ENCODE results near the gene TRPV3. TPM values are rescaled to one million over a fixed set of nuclear protein-coding genes. Genes with fewer than 3 reads are reported as not detected.
"Not testable (repeated sequence)": the region's sequence is repeated elsewhere in the genome, so short reads cannot be mapped to it uniquely, and the experiment has no call there.

Gene TRPV3
- total RNA-seq, 1 experiment from 2014 or later, result under 0.01 TPM

- no peak for DNase-seq (ENCODE audit: low read depth)
Measured at GRCh38 chr17:3524024-3524423, 33.6 kb downstream of the TRPV3 start.

GRCh38 chr17:3519472-3519871, 38.1 kb downstream of the TRPV3 start:
- not testable (repeated sequence) for DNase-seq (ENCODE audit: low read depth)

DNA sequence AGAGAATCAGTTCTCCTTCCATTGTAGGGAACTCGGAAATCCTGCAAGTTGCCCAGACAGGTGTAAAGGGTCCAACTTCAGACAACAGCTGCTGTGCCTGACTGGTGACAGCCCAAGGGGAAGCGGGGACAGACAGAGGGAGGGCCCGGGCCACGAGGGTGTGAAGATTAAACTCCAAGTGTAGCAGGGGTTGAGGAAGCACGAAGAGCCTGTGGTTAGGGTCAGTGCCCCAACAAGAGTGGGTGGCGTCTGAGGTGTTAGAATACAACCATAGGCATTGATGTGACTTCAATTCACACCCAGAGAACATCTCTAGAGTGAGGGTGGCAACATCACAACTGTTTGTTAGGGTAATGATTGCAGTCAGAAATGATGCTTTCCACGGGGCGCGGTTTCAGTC, 42.7 kb downstream of the TRPV3 start:
- no peak for DNase-seq (ENCODE audit: low read depth)

GRCh38 chr17:3514167-3514566, 43.4 kb downstream of the TRPV3 start:
- DNase-seq (ENCODE audit: low read depth), result not testable (repeated sequence)

- DNase-seq (ENCODE audit: low read depth), result no peak
Measured at GRCh38 chr17:3513305-3514035, 44.1 kb downstream of the TRPV3 start.

DNA sequence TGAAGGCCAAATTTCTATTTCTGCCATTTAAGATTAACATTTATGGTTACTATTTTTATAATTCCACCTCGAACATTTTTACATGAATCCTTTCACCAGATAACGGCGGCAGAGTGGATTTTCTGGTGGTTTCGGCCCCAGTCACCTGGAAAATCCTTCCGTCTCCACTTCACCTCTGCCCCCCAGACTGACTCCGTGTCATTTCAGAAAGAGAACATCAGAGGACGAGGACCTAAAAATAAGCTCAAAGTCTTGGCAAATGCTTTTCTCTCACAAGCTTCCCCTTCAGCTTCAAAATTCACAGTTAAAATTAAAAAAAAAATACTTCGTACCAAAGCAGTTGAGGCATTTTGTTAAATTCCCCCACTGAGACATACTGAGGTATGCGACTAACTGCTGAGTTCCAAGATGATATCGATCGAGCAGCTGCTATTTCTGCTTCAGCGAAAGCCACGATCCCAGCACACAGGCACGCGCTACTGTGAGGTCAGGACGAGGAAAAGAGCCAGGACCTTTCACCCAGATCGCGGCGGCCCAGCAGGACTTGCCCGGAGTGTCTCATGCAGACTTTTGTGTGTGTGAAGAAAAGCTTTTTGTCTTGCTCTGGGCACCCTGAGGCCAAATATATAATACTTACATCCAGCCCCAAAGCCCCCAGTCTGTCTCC, 45.0 kb downstream of the TRPV3 start:
- DNase-seq (ENCODE audit: low read depth), result peak; percentile 50

GRCh38 chr17:3511852-3512504, 45.6 kb downstream of the TRPV3 start:
- DNase-seq (ENCODE audit: low read depth), result peak; percentile 28

- no peak for DNase-seq (ENCODE audit: low read depth)
Measured at GRCh38 chr17:3510090-3510489, 47.5 kb downstream of the TRPV3 start.

DNA sequence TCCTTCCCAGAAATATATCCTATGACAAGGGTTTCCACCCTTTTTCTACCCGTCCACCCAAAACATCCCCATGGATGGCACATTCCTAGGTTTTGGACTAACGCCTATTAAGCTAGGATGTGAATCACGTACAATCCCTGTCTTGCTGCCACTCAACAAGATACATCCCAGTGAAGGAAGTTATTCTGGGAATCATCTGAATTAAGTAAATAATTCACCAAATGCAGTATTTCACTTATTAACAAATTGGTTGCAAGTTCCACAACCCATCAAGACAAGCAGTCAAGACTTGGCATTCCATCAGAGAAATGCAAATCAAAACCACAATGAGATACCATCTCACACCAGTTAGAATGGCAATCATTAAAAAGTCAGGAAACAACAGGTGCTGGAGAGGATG, 49.7 kb downstream of the TRPV3 start:
- no peak for DNase-seq (ENCODE audit: low read depth)

- no peak for DNase-seq (ENCODE audit: low read depth)
Measured at GRCh38 chr17:3507071-3507470, 50.5 kb downstream of the TRPV3 start.

DNA sequence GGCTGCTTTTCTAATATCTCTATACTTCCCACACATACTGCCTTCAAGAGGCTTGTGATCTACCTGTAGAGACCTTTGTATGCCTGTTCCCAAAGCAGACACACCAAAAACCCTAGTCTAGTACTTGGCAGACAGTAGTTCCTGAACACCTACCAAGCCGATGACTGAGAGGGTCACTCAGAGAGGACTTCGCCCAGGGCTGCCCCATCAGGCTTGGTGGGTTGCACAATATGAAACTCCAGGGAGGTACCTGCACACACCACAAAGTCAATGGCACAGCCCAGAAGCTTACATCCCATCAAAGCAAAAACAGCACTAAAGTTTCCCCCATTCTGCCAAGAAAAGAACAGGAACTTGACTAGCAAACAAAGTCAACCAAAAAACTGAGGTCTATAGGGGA, 51.6 kb downstream of the TRPV3 start:
- no peak for DNase-seq (ENCODE audit: low read depth)

DNA sequence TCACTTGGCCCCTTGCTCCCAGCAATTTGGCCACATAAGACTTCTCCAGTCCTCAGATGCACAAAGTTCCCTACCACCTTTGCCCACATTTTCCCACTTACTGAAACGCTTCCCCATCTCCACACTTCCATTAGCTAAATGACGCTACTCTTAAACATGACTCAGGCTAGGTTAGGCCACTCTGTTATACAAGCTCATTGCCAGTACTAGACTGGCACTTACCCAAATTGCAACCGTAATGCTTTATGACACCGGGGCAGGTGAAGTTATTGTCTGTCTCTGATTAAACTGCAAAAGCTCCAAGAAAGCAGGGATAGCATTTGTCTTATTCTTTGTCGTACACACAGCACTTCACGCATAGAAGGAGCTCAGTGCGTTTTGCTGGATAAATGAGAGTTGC, 52.6 kb downstream of the TRPV3 start:
- no peak for DNase-seq (ENCODE audit: low read depth)

GRCh38 chr17:3503285-3503684, 54.3 kb downstream of the TRPV3 start:
- DNase-seq (ENCODE audit: low read depth), result no peak

DNA sequence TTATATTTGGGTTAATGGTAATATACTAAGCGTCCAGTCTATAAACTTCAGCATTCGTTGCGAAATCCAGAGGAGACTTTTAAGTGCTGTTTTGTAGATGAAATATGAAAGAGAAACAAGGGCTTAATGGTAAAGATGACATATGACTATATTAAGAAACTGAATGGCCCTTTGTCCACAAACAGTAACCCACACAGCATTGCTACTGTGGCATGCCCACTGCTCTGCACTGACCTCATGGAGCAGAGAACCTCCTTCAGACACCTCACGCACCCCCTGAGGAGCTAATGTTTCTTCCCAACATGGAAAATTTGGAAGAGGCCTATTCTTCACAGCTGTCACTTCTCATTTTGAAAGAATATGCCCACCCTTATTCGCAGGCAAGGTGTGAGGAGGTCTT, 55.1 kb downstream of the TRPV3 start:
- peak; percentile 32 for DNase-seq (ENCODE audit: low read depth)

GRCh38 chr17:3501344-3501743, 56.3 kb downstream of the TRPV3 start:
- DNase-seq (ENCODE audit: low read depth), result no peak

DNA sequence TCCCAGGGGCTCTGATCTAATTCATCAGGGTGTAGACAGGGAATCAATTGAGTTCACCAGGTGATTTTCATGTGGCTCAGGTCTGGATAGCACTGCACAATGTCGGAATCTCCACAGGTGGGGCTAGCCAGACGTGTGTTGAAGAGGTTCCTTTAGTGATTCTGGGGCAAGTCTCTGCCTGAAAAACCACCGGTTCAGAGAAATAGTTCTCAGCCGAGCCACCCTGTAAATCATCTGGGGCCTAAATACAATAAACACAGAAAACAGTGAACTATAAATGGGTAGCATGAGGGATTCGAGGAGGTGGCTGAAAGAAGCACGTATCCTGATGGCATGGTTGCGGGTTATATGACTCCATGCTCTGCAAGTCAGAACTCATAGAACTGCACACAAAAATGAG, 60.5 kb downstream of the TRPV3 start:
- DNase-seq (ENCODE audit: low read depth), result no peak

DNA sequence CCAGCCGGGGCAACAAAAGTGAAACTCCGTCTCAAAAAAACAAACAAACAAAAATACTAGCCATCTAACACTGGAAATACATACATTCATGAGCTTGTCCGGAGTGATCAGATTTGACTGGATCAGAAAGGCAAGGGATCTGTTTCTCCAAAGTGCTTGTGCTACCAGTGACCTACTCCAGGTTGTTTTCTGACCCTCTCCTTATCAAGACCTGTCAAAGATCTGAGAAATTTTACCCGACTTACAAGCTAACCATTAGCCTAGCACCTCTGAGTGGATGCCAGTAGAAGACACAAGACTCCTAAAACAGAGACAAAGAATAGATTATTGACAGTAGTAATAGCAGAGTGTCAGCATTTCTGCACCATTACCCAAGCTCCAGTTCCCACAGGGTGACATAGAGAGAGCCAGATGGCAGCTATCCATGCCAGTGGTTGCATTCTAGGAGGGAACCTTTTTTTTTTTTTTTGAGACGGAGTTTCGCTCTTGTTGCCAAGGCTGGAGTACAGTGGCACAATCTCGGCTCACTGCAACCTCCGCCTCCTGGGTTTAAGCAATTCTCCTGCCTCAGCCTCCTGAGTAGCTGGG, 72.0 kb downstream of the TRPV3 start:
- no peak for DNase-seq (ENCODE audit: low read depth)

GRCh38 chr17:3482852-3483251, 74.8 kb downstream of the TRPV3 start:
- DNase-seq (ENCODE audit: low read depth), result no peak

- no peak for DNase-seq (ENCODE audit: low read depth)
Measured at GRCh38 chr17:3479988-3480387, 77.6 kb downstream of the TRPV3 start.

DNA sequence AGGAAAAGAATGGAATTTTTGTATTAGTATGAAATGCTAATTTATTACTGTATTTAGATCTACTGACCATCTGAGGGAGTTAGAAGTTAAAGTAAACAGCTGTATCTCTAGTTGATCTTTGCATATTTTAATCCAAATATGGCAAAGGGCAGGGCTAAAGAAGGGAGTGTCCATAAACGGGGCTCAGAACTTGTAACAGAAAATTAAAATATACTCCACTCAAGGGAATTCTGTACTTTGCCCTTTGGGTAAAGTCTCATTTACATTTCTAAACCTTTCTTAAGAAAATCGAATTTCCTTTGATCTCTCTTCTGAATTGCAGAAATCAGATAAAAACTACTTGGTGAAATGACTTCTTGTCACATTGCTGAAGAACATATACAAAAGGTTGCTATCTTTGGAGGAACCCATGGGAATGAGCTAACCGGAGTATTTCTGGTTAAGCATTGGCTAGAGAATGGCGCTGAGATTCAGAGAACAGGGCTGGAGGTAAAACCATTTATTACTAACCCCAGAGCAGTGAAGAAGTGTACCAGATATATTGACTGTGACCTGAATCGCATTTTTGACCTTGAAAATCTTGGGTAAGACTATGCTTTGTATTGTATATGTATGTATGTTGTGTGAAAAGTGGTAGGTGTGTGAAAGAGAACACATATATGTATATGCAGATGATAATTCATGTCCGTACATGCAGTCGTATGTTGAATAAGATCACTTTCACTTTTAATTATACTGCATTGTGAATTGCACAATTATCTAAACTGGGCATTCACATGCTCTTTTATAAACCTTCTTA, 81.6 kb downstream of the TRPV3 start, which contains the start of gene ASPA:
ASPA (plus strand) TSS at position 186 of the 799 bp plus-strand sequence; CDS start at position 349, 163 bp downstream.
- peak; percentile 14 for DNase-seq (ENCODE audit: low read depth)

- no peak for DNase-seq (ENCODE audit: low read depth)
Measured at GRCh38 chr17:3475251-3475685, 82.3 kb downstream of the TRPV3 start.

DNA sequence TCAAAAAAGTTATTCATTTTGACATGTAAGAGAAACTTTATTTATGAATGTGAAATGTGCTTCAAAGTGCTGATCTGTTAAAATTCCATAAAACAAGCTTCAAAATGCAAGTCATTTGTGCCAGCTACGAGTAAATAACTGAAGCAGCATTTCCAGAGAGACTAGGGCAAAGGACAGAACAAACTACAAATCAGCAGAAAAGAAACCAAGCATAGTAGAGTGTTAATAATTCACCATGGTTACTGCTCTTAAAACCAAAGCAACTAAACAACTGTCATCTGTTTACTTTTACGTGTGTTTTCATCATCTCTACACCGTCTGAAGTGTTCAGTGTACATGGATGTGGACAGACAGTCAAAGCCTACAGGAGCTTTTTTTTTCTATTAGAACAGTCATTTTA, 83.4 kb downstream of the TRPV3 start:
- no peak for DNase-seq (ENCODE audit: low read depth)
